Measurements from ENCODE around the gene ELOA.

GRCh38 chr1:23787701-23788100 is 44.4 kb downstream of the ELOA start:
- TF ChIP-seq EZH2 (IDR thresholded peaks at IDR 0.05; ENCODE audit: insufficient read depth, poor library complexity, severe bottlenecking) (no peak), EZH2phosphoT487 (IDR thresholded peaks at IDR 0.05; ENCODE audit: insufficient read depth, low read depth) (no peak)
